Endodermal cell (in vitro differentiated cells): ENCODE measurements around the gene NDUFA8. TPM values are rescaled to one million over a fixed set of nuclear protein-coding genes. Genes with fewer than 3 reads are reported as not detected.
A peak's percentile ranks its signal among the peaks of the same experiment; 100 is the strongest.

Experiments used
- DNase-seq: peaks from one replicate; pipeline ENCODE4 v3.0.0-alpha.2; 2017
- H3K27ac ChIP-seq: 2 replicates; pipeline ENCODE4 v1.5.1; 2013; ENCODE audit warnings: mild to moderate bottlenecking, low read depth, low read length, moderate library complexity
- H3K27me3 ChIP-seq: 2 replicates; pipeline ENCODE4 v1.6.1; 2013; ENCODE audit warnings: mild to moderate bottlenecking, low read length, moderate library complexity; ENCODE audit not compliant: insufficient read depth, control insufficient read depth, poor library complexity, severe bottlenecking
- H3K36me3 ChIP-seq: 2 replicates; pipeline ENCODE4 v1.7.0; 2013; ENCODE audit warnings: mild to moderate bottlenecking, low read length, moderate library complexity; ENCODE audit not compliant: control insufficient read depth, insufficient read depth
- H3K4me1 ChIP-seq: one replicate; pipeline ENCODE4 v1.7.0; 2013; ENCODE audit warnings: low read length; ENCODE audit not compliant: control insufficient read depth, insufficient read depth
- H3K4me3 ChIP-seq: 2 replicates; pipeline ENCODE4 v1.5.1; 2013; ENCODE audit warnings: mild to moderate bottlenecking, low read length, moderate library complexity
- H3K9ac ChIP-seq: 2 replicates; pipeline ENCODE4 v1.6.1; 2013; ENCODE audit warnings: mild to moderate bottlenecking, low read length, moderate library complexity; ENCODE audit not compliant: poor library complexity, severe bottlenecking; ENCODE audit errors: extremely low read depth
- H3K9me3 ChIP-seq: 2 replicates; pipeline ENCODE4 v1.6.1; 2013; ENCODE audit warnings: mild to moderate bottlenecking, low read length, moderate library complexity; ENCODE audit not compliant: control insufficient read depth
- H3K27ac Mint-ChIP-seq: 2 replicates; pipeline ENCODE4 v1.8.0; 2020; ENCODE audit warnings: mixed read lengths
- H3K27me3 Mint-ChIP-seq: 2 replicates; pipeline ENCODE4 v1.8.0; 2021; ENCODE audit warnings: mild to moderate bottlenecking, mixed read lengths; ENCODE audit not compliant: insufficient read depth
- H3K36me3 Mint-ChIP-seq: 2 replicates; pipeline ENCODE4 v1.8.0; 2020; ENCODE audit warnings: low read depth, mixed read lengths
- H3K4me1 Mint-ChIP-seq: 2 replicates; pipeline ENCODE4 v1.8.0; 2020; ENCODE audit warnings: mixed read lengths
- H3K4me3 Mint-ChIP-seq: 2 replicates; pipeline ENCODE4 v1.8.0; 2020; ENCODE audit warnings: mild to moderate bottlenecking, moderate library complexity, mixed read lengths
- H3K9me3 Mint-ChIP-seq: 2 replicates; pipeline ENCODE4 v1.8.0; 2020; ENCODE audit warnings: mild to moderate bottlenecking, mixed read lengths
- WGBS, 2 experiments: methylation state at CpG; one replicate each; pipeline versions ENCODE4 v1.1.5 to v1.1.7; 2013; ENCODE audit warnings: missing lambda C conversion rate in 2 of 2, mixed read lengths in 1 of 2; ENCODE audit not compliant: insufficient coverage in 1 of 2, insufficient read length in 1 of 2; 5-methylcytosine and 5-hydroxymethylcytosine counted together
- total RNA-seq, 2 donors: library from RNA; stranded (reverse); fragmentation: NEBNext Ultra II Directional in 1 of 2; extraction: Animal tissue kit (Norgen Biotek cat#: 25700) in 1 of 2; gene quantifications; 2 replicates in 1 of 2; 3 replicates in 1 of 2; pipeline ENCODE4 v1.2.1, GENCODE V29; 2021
- TF ChIP-seq, protein P1 (sequence below): fragments of 200-600 bp; sonication (generic); conservative IDR thresholded peaks from 2 replicates; pipeline ENCODE4 v1.5.0; 2021; ENCODE audit warnings: antibody characterized with exemption, mild to moderate bottlenecking

NDUFA8 gene
- total RNA-seq, 2 donors from 2014 or later = 65.8 to 67.8 TPM

DNA sequence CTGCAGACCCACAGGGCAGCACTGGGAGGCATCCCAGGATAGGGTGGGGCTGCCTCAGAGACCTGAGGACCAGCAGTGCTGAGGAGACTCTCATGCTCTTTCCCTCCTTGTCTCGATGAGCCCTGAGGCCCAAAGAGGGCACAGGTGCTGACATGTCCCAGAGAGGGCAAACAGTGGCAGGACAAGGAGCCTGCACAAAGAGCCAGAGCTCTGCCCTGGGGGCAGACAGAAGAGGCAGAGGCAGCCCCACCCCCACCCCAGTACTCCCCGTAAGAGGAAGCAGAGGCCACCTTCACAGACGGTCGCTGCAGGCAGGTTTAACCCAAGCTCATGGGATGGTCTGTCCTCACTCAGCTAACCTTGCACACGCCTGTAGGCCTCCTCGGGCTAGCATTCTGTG is 37.1 kb downstream of the NDUFA8 start:
- TF ChIP-seq, protein P1, sequence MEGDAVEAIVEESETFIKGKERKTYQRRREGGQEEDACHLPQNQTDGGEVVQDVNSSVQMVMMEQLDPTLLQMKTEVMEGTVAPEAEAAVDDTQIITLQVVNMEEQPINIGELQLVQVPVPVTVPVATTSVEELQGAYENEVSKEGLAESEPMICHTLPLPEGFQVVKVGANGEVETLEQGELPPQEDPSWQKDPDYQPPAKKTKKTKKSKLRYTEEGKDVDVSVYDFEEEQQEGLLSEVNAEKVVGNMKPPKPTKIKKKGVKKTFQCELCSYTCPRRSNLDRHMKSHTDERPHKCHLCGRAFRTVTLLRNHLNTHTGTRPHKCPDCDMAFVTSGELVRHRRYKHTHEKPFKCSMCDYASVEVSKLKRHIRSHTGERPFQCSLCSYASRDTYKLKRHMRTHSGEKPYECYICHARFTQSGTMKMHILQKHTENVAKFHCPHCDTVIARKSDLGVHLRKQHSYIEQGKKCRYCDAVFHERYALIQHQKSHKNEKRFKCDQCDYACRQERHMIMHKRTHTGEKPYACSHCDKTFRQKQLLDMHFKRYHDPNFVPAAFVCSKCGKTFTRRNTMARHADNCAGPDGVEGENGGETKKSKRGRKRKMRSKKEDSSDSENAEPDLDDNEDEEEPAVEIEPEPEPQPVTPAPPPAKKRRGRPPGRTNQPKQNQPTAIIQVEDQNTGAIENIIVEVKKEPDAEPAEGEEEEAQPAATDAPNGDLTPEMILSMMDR = no peak
- no peaks in the 10 kb centered on the region for H3K36me3 Mint-ChIP-seq
- H3K9ac ChIP-seq = no peak overlapping the region
- H3K27me3 ChIP-seq = peaks cover 38% of the 10 kb centered on the region
- H3K4me1 Mint-ChIP-seq = peaks cover 9% of the 10 kb centered on the region
- no peaks in the 10 kb centered on the region for H3K9me3 Mint-ChIP-seq
- WGBS, 2 experiments = 69 to 78% methylated on average over 3 to 6 of the region's 6 CpGs
- H3K9me3 ChIP-seq = no peaks in the 10 kb centered on the region
- no peak overlapping the region for H3K4me3 ChIP-seq
- no peak overlapping the region for H3K27ac Mint-ChIP-seq
- peaks cover 41% of the 10 kb centered on the region for H3K27me3 Mint-ChIP-seq
- no peaks in the 10 kb centered on the region for H3K36me3 ChIP-seq
- H3K27ac ChIP-seq = no peak overlapping the region
- no peak for DNase-seq
- peaks cover 2% of the 10 kb centered on the region for H3K4me1 ChIP-seq
- H3K4me3 Mint-ChIP-seq = no peak overlapping the region

- Histone ChIP-seq H3K27ac (no peak overlapping the region), H3K27me3 (peaks cover 33% of the 10 kb centered on the region), H3K36me3 (no peaks in the 10 kb centered on the region), H3K9ac (no peak overlapping the region), H3K4me3 (no peak overlapping the region), H3K4me1 (peaks cover 2% of the 10 kb centered on the region), H3K9me3 (no peaks in the 10 kb centered on the region)
- no peaks in the 10 kb centered on the region for H3K9me3 Mint-ChIP-seq
- no peak for DNase-seq
- H3K27ac Mint-ChIP-seq = peak overlapping the region; percentile 68
- 94 to 100% methylated on average over 3 to 6 of the region's 6 CpGs for WGBS, 2 experiments
- H3K4me1 Mint-ChIP-seq = peaks cover 9% of the 10 kb centered on the region
- H3K27me3 Mint-ChIP-seq = peaks cover 36% of the 10 kb centered on the region
- TF ChIP-seq, protein P1 = no peak
- no peak overlapping the region for H3K4me3 Mint-ChIP-seq
- no peaks in the 10 kb centered on the region for H3K36me3 Mint-ChIP-seq
Observed at GRCh38 chr9:122121931-122122330, 37.6 kb downstream of the NDUFA8 start.

DNA sequence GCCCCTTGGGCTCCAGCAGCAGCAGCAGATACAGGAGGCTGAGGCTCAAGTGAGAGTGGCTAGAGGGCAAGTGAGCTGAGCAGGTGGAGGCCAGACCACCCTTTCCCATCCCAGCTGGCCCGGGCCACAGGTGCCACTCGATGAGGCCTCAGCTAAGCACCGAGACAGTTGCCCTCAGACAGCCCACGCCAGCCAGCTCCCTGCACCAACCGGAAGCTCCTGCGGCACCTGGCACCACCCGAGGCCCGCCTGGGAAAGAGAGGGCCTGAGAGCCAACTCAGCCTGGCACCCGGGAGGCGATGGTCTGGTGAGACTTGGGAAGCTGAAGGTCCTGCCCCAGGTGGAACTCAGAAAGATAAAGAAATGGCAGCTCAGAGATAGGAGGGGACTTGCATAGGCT is 38.2 kb downstream of the NDUFA8 start:
- no peaks in the 10 kb centered on the region for H3K9me3 ChIP-seq
- Mint-ChIP-seq H3K27me3 (peaks cover 32% of the 10 kb centered on the region), H3K36me3 (no peaks in the 10 kb centered on the region), H3K4me1 (peaks cover 6% of the 10 kb centered on the region), H3K27ac (no peak overlapping the region), H3K4me3 (no peak overlapping the region), H3K9me3 (no peaks in the 10 kb centered on the region)
- no peak overlapping the region for H3K9ac ChIP-seq
- TF ChIP-seq, protein P1 = no peak
- H3K27me3 ChIP-seq = peaks cover 27% of the 10 kb centered on the region
- no peak for DNase-seq
- H3K27ac ChIP-seq = no peak overlapping the region
- H3K4me1 ChIP-seq = peaks cover 2% of the 10 kb centered on the region
- 89 to 91% methylated on average over 7 to 10 of the region's 10 CpGs for WGBS, 2 experiments
- no peaks in the 10 kb centered on the region for H3K36me3 ChIP-seq
- H3K4me3 ChIP-seq = no peak overlapping the region
